RCC 7860 (cell line): Measurements from ENCODE around the gene PEAR1.

Experiments
- DNase-seq: peaks from one replicate; pipeline ENCODE4 v3.0.0-alpha.2; 2015; ENCODE audit warnings: low spot score
- FAIRE-seq: peaks from 2 replicates; lab custom pipeline; 2012; peaks lifted over from hg19 to GRCh38; lab: Jason Lieb, UNC

Gene PEAR1

DNA sequence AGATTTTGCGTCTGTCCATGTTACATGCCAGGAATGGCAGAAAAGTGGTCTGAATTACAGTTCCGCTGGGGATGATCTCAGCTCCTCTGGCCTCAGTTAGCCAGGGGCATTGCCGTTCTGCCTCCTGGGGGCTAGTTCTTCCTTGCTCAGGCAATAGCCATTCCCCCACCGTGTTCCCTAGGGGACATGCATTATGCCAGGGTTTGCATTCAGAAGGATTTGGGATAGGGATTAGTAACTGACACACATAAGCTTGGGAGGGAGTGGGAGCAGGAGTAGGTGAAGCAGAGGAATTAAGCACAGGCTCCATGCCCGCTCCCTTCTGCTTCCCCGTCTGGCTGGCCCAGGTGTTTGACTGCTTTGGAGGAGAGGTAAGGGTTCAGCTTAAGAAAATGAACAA is 39.6 kb downstream of the PEAR1 start:
- DNase-seq = no peak
- FAIRE-seq = no peak

DNA sequence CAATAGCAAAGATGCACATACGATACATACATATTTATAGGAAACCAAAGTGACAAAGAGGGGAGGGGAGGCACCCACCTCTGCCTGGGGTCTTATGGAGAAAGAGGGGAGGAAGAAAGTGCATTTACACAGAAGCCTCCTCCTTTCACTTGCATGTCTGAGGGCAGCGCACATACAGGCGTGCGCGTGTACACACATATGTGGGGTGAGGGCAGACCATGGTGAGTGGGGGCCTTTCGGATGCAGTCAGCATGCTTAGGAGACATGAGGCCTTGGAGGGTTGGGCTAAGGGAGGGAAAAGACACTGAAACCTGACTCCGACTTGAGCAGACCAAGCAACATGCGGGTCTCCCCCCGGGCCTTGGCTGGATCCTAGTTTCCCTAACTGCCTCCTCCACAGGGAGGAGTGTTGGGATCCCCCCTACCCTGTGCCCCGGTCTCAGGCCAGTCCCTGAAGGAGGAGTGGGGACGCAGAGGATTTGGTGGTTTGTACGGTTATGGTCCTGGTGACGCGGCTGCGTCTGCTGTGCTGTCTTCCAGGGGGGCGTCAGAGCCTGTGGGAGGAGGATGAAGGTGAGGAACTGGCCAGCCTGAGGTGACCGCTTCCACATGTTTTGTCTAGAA is 42.1 kb downstream of the PEAR1 start:
- DNase-seq = no peak
- no peak for FAIRE-seq

DNA sequence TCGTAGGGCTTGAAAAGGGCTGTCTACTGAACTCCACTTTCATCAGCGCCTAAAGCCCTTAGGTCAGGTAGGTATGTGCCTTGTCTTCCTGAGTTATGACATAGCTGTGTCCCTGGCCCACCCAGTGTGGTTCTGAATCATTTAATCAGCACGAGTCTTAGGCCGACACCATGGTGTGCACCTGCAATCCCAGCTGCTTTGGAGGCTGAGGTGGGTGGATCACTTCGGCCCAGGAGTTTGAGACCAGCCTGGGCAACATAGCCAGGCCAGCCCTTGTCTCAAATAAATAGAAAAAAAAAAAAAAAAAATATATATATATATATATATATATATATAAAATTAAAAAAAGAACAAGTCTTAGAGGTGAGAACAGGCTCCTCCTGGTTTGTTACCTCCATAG is 42.7 kb downstream of the PEAR1 start:
- no peak for DNase-seq
- no peak for FAIRE-seq

DNA sequence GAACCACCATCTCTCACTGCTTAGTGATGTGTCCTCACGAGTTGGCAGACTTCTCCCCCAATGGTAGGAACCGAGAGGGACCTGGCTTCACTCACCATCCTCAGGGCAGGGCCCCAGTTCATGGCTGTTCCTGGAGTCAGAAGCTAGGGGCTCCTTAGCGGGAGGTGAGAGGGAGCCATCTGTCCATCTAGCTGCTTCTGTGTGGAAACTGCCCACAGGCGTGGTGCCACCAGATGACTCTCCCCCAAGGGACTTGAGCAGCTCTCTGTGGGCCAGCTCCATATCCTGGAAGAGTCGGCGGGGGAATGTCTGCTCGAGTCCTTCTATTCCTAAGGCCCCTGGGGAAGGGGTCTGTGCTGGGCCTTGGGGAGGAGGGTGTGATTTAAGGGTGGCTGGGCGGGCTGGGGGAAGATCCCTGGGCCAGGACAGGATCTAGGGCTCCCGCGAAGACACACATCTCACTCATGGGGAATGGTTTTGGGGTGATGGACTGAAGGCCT is 43.3 kb downstream of the PEAR1 start:
- DNase-seq = no peak
- no peak for FAIRE-seq

DNA sequence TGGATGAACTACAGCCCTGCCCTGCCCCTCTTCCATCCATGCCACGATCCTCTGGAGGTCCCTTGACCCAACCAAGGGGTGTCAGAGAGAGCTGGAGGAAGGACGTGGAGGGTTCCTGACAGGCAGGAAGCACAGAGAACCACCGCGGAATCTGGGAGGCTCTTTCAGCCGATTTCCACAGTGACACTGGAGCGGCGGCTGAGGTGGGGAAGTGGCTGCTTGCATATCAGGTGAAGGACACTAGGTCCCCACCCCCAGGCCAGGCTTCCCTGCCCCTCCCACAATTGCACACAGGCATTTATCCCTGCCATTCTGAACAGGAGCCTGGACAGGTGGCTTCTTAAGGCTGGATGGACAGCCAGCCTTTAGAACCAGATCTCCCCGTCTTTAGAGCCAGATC is 44.4 kb downstream of the PEAR1 start:
- no peak for DNase-seq
- no peak for FAIRE-seq

DNA sequence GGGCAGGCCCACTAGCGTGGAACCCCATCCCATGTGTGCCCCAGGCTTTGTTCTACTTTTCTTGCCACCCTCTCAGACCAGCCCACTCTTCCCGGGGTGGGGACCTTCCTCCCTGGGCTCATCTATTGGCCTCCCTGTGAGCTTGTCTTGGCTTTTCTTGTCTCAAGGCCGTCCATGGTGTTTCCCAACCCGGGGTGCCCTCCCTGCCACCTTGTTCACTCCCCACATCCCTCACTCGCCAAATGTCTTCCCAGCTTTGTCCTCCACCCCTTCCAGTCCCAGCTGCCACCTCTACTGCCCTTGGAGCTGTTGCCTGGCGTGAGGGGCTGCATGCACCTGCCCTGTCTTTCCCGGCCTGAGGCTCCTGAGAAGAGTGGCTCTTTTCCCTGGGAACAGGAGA is 45.3 kb downstream of the PEAR1 start:
- FAIRE-seq (no peak), DNase-seq (no peak)

DNA sequence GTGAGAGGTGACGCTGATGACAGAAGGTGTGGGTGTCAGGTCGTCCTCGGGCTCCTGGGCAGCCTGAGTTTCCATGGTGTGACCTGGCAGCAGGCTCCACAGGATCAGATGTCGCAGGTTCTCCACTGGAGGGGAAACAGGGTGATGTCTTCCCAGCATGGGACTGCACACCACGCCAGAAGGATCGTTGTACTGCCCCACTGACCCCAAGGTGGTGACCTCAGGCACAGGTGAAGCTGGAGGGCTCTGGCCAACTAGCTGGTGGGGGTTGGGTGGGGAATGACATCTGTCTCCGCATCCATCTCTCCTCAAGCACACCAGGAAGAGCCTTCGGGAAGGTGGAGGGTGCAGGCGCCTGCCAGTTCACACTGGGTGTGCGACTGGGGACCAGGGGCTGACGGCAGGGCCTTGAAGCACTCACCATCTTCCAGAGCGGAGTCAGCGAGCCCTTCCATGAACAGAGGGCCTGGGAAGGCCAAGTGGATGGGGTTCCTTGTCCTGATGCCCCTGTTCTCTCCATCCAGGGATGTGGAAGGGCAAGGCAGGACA is 46.3 kb downstream of the PEAR1 start:
- FAIRE-seq (no peak), DNase-seq (no peak)

DNA sequence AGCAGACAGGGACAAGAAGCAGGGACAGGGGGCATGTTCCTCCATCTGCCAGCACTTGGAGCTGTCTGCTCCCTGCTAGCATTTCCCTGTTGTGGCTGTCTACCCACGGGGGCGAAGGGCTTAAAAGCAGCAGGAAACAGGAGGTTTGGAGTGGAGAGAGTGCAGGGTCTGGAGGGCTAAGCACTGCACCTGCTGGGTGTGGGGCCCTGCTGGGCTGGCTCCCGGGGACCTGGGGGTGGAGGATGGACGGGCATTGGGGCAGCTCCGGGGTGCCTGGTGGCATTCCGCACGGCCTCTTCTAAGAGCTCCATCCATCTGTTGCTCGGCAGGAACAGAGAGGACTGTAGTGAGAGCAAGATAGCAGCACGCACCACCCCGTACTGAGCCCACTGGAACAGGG is 48.2 kb downstream of the PEAR1 start:
- FAIRE-seq (no peak), DNase-seq (no peak)

DNA sequence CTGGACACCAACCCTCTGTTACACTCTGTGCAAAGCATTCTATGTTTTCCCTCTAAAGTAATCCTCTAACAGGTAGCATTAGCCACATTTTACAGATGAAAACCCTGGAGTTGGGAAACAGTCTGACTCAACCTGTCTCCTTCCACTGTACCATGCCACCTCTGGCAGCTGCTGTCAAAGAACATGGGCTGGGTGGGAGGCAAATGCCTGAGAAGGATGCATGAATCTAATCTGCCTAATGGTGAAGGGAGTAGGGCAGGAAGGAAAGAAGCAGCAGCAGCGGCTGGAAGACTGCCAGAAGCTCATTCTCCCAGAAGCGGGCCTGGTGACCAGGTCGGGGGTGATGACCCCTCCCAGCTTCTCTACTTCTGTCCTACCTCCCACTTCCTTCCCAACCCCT is 48.7 kb downstream of the PEAR1 start:
- no peak for FAIRE-seq

DNA sequence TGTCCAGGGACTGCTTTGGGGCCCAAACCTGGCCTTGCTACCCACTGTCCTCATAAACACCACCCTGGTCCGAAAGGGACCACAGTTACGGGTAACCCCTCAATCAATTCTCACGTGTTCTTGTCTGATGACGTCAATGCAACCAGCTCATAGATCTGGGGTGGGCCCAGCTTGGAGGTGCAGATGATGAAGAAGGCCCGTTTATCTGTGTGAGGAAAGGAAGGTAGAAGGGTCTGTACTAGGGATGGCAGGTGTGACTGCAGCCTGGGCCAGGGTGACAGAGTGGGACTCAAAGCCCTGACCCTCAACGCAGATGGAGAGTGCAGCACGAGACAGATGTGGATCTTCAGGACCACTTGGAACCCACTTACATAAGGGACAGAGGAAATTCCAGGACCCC is 49.1 kb downstream of the PEAR1 start:
- FAIRE-seq (no peak), DNase-seq (no peak)

More for the DNA sequence above, 48.7 kb downstream of the PEAR1 start:
- no peak for DNase-seq

DNA sequence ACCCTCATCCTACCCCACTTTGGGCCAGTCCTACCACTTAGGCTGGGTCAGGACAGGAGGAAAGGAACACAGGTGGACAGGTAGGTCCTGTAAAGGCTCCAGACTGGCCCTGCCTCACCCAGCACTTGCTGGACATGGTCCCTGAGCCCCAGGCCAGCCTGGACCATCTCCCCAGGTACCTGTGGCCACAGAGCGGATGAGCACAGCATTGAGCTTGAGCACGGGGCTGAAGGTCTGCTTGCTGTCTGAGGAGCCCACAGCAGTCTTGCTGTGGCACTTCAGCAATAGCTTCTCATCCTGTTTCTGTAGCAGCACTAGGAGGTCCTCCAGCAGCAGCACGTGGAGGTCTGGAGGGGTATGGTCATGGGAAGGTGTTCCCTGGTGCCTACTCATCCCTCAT is 50.2 kb downstream of the PEAR1 start:
- FAIRE-seq (no peak), DNase-seq (no peak)

DNA sequence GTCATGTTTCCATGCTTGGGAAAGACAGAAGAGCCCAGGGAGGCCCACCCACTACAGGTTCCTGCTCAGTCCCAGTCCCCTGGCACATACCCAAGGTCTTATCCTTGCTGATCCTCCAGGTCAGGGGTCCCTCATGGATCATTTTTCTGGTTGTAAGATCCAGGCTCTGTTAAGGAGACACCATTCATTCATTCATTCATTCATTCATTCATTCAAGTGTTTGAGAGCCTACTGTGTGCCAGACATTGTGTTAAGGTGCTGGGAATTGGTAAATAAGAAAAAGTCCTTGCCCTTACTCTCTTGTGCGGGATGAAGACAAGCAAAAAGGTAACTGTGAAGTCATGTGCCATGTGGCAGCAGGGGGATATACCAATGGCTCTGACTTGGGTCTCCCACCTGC is 50.8 kb downstream of the PEAR1 start:
- FAIRE-seq = no peak

DNA sequence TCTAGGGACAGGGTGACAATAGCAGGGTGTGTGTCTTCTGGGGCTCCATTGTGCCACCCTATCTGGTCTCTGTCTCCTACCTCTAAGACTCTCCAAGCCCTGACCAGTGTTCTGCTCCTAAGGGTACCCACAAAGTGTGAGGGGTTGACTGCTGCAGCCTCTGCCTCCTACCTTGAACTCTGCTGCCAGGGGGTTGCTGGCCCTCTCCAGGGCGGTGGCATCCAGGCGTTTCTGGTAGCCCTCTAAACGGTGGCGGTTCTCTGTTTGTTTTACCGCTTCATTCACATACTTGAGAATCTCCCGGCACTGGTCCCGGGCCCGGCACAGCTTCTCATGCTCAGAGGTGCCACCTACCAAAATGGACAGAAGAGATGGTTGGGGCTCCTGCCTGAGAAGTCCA is 51.3 kb downstream of the PEAR1 start:
- no peak for DNase-seq
- FAIRE-seq = no peak

More for the DNA sequence above, 50.8 kb downstream of the PEAR1 start:
- DNase-seq = no peak

DNA sequence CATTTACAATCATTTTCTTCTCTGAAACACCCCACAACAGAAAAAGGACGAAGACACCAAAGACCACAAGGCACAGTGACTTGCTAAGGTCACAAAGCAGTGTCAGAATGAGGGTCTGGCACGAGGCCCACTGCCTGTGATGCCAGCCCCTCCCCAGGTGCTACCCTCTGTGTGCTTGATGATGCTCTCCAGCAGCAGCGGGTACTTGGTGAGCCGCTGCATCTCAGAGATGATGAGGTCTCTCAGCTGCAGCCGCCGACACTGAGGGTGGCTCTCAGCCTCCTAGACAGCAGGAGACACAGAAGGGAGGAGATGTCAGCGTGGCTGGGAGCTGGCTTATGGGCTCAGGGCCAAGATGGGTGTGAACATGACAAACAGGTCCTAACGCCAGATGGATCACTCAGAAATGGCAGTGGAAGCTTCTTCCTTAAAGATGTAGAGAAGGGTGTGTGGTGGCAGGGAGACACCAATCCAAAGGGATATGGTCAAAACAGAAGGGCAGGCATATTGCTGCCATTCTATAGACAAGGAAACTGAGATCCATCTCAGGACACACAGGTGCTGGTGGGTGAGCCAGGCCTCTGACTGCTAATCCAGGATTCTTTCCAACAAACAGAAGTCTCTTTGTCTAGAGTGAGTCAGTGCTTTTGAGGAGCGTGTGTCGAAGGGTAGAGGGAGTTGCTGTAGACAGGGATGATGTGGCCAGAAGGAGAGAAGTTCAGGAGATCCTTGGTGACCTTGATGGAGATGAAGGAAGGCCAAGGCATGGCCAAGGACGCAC is 52.6 kb downstream of the PEAR1 start:
- DNase-seq = no peak
- no peak for FAIRE-seq

DNA sequence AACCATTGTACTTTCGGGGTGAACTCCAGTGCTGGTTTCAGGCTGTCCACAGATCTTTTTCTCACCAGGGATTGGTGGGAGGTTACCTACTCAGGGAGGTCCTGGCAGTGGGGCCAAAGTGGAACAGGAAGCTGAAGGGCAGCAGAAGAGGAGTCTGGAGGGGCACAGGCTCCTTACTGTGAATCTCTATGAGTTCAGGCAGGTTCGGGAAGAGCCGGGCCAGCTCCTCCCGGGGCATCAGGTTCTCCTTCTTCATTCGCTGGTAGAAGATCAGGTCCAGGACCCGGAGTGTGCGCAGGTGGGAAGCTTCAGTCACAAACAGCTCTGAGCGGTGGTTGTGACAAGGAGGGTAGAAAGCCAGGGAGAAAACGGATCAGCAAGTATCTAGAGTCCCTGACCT is 53.6 kb downstream of the PEAR1 start:
- no peak for DNase-seq
- FAIRE-seq = no peak

DNA sequence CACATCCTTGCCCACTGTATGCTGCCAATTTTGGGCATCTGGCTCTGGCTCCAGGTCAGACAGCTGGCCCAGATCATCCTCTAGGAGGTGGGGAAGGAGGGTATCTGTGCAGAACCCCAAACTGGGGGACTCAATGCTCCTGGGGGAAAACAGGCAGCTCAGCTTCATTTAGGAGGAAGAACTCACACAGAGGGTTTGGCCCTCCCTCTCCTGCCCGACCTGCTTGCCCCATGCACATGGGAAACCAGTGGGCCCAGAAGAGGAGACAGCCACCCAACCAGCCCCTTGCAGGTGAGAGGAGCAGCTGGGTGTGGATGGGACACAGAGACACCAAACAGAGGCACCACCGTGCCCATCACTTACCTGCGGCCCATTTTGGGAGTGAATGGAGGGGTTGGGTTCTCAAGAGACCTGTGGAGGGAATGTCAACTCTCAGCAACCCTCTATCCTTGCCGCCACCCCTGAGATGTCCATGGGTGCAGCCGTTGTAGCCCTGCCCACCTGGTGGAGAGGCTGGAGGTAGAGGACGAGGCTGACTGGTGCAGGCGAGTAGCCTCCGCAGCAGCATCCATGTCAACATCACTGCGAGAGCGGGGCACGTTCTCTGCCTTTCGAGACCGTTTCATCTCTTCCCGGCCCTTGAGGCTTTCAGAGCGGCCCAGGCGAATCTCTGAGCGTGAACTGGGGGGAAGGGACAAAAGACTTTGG is 54.5 kb downstream of the PEAR1 start:
- DNase-seq (no peak), FAIRE-seq (no peak)

DNA sequence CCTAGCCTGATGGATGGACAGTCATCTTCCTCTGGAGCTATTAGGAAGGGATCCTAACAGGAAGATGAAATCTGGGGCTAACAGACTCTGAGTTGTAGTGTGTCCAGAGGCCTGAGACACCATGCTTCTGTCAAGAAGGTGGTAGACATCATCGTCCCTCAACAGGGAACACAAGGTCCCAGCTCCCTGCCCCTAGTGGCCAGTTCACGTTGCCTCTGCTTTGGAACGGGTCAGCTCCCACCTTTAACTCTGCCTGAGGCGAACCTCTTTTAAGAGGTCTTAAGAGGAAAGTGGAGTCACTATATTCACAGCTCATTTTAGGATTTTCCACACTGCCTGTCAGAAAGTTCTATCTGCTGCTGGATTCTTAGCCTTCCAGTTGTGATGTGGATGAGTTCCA is 55.2 kb downstream of the PEAR1 start:
- DNase-seq (no peak), FAIRE-seq (no peak)

DNA sequence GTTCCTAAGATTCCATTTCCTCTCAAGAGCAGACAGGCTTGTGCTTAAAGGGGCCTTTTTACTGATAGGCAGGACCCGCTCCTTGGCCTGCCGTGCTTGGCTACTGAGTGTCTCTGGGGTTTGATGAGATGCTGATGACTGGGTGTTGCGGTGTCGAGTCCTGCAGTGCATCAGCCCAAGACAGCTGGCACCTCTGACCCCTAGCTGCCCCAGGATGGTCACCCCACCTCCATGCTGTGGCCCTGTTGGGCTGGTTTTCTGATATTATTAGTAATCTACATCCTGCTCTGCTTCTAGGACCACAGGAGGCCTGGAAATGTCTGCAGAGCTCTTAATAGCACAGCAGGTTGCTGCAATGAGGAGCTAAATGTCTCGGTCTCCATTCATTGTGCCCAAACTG is 55.6 kb downstream of the PEAR1 start:
- no peak for DNase-seq
- no peak for FAIRE-seq

DNA sequence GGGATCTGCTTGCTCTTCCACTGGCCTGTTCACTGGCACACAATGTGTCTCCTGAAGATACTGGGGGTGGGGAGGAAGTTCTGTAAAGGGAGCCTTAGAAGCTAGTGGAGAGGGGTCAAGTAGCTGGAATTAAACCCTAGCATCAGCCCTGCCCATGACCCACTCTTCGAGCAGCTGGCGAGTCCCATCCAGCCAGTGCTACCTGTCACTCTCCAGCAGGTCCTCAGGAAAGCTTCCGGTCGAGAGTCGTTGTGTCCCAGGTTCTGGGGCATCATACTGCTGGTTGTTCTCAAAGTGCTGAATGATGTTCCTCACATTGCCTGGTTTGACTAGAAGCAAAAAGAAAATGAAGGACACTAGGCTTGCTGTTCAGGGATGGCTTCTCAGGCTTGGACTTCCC is 57.9 kb downstream of the PEAR1 start:
- FAIRE-seq (no peak), DNase-seq (no peak)

DNA sequence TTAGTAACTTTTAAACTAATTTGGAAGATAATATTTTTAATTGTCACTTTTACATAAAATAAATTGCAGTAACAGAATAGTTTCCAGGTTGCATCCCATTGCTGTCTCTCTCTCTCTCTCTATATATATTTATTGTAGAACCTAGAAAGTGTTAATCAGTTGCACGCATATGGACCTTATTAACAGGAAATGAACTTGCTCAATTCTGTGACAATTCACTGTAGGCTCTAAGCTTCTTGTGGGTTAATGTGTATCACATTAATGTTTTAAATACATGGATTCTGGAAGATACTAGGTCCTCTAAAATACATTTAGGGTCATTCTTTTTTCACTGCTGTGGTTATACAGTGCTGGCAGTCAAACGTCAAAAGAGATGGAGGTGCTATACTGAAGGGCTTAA is 60.1 kb downstream of the PEAR1 start:
- DNase-seq (no peak), FAIRE-seq (no peak)

DNA sequence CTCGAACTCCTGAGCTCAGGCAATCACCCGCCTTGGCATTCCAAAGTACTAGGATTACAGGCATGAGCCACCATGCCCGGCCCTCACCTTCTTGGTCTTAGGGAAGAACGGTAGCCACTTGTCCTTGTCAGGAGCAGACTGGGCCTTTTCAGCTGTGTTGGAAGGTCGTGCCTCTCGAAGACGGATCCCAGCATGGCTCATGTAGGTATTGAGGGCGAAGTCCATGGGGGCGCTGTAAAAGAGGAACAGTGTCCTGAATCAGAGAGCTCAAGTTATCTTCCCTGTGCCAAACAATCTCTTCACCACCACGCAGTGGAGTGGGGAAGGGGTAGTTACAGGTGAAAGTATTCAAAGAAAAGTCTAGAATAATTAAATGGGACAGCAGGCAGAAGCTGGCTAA is 62.8 kb downstream of the PEAR1 start:
- DNase-seq (no peak), FAIRE-seq (no peak)

DNA sequence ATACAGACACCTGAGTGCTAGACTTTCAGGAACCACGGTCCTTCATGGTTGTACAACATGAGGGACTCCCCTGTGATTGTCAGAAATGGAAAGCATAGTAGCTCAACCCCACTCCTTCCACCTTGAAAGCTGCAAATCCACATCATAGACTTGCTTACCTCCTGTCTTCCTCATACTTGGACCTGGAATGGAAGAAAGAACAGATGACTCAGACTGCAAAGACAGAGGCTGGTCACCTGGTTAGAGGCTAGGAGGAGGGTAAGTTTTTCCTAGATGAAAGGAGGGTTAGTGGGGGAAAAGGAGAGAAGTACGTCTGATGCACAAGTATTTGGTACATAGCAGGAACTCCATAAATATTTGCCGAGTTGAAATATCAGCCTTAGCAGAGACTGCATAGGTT is 64.1 kb downstream of the PEAR1 start:
- FAIRE-seq = no peak

More for the DNA sequence above, 64.1 kb downstream of the PEAR1 start:
- no peak for DNase-seq
